HepG2 (cell line): Measurements from ENCODE around the gene DRC7. TPM values are rescaled to one million over a fixed set of nuclear protein-coding genes. Genes with fewer than 3 reads are reported as not detected.

ENCODE experiments used
- ATAC-seq: fragments of 200-7000 bp; cut with Tn5 transposase; 3 replicates; pipeline ENCODE4 v1.9.1; 2020; ENCODE audit warnings: mild to moderate bottlenecking, moderate library complexity
- BruUV-seq: library from RNA; stranded (reverse); fragments of 400-500 nt; replicated peaks from 2 replicates; lab custom pipeline; 2021; lab: Mats Ljungman, UMichigan
- CTCF ChIA-PET: fragments of 300-600 bp; formaldehyde crosslinking; extraction: SDS; loops from one replicate; lab custom pipeline; 2021; ENCODE audit warnings: low total read pairs, inconsistent platforms, low intra/inter-chr PET ratio; lab: Yijun Ruan, JAX
- POLR2A ChIA-PET: fragments of 350-600 bp; sonication (Branson Sonifier 250); formaldehyde crosslinking; loops from one replicate; lab custom pipeline; 2020; ENCODE audit warnings: antibody characterized with exemption, inconsistent platforms; lab: Yijun Ruan, JAX
- DNase-seq: peaks from one replicate; pipeline ENCODE4 v3.0.0-alpha.2; 2015; ENCODE audit warnings: low spot score
- FAIRE-seq: peaks from 3 replicates; lab custom pipeline; 2011; peaks lifted over from hg19 to GRCh38; lab: Jason Lieb, UNC
- H2AFZ ChIP-seq: one replicate; pipeline ENCODE4 v1.6.1; 2011; ENCODE audit warnings: low read length, inconsistent platforms
- H3K27ac ChIP-seq: fragments of 300-600 bp; 3 replicates; pipeline ENCODE4 v1.8.0; 2011; ENCODE audit warnings: mixed run types, mild to moderate bottlenecking, mixed read lengths, low read length, inconsistent platforms; ENCODE audit not compliant: insufficient read depth; ENCODE audit errors: extremely low read length
- H3K27me3 ChIP-seq, 2 experiments: fragments of 200-600 bp in 1 of 2; 2 replicates in 1 of 2; 3 replicates in 1 of 2; pipeline versions ENCODE4 v1.6.0 to v1.8.0; 2011; ENCODE audit warnings: low read length in 2 of 2, mild to moderate bottlenecking in 2 of 2, moderate library complexity in 2 of 2, inconsistent platforms in 1 of 2; ENCODE audit not compliant: insufficient read depth in 2 of 2, control insufficient read depth in 1 of 2
- H3K36me3 ChIP-seq, 2 experiments: fragments of 200-600 bp in 1 of 2; replicated peaks in 1 of 2; 2 replicates in 1 of 2; 3 replicates in 1 of 2; pipeline versions ENCODE4 v1.5.1 to v1.8.0; 2011; ENCODE audit warnings: low read length in 2 of 2, inconsistent platforms in 1 of 2; ENCODE audit not compliant: insufficient read depth in 2 of 2, control insufficient read depth in 1 of 2
- H3K4me1 ChIP-seq: 2 replicates; pipeline ENCODE4 v1.5.1; 2012; ENCODE audit warnings: low read length, inconsistent platforms; ENCODE audit not compliant: insufficient read depth
- H3K4me2 ChIP-seq: 2 replicates; pipeline ENCODE4 v1.6.0; 2011; ENCODE audit warnings: low read depth, low read length, inconsistent platforms
- H3K4me3 ChIP-seq, 3 experiments: fragments of 200-600 bp in 1 of 3; sonication (generic), shearing (Covaris generic) in 1 of 3; replicated peaks in 1 of 3; 2 replicates each; pipeline ENCODE4 v1.5.1; 2011 to 2016; ENCODE audit warnings: low read length in 3 of 3, inconsistent platforms in 2 of 3, low read depth in 2 of 3, mild to moderate bottlenecking in 2 of 3, control low read depth in 1 of 3, mixed read lengths in 1 of 3; ENCODE audit not compliant: insufficient read depth in 1 of 3
- H3K79me2 ChIP-seq: one replicate; pipeline ENCODE4 v1.6.1; 2011; ENCODE audit warnings: low read length, inconsistent platforms; ENCODE audit not compliant: insufficient read depth
- H3K9ac ChIP-seq: 2 replicates; pipeline ENCODE4 v1.6.0; 2011; ENCODE audit warnings: mild to moderate bottlenecking, low read depth, low read length, inconsistent platforms; ENCODE audit not compliant: insufficient read depth
- H3K9me3 ChIP-seq: 2 replicates; pipeline ENCODE4 v1.5.1; 2012; ENCODE audit warnings: mild to moderate bottlenecking, low read length
- H4K20me1 ChIP-seq: 2 replicates; pipeline ENCODE4 v1.6.0; 2011; ENCODE audit warnings: inconsistent platforms, mild to moderate bottlenecking, low read length, moderate library complexity; ENCODE audit not compliant: insufficient read depth
- ERF ChIP-seq: IDR thresholded peaks from 2 replicates; pipeline ENCODE4 v1.6.1; 2018; ENCODE audit warnings: missing biosample characterization, missing genetic modification reagents
- ESRRA ChIP-seq: sonication (generic); formaldehyde crosslinking; IDR thresholded peaks from 2 replicates; pipeline ENCODE4 v1.5.1; 2020; ENCODE audit warnings: mild to moderate bottlenecking, low read depth, missing genetic modification reagents
- MIER2 ChIP-seq: IDR thresholded peaks from 2 replicates; pipeline ENCODE4 v1.6.1; 2016; ENCODE audit warnings: missing biosample characterization, missing genetic modification reagents
- MLXIP ChIP-seq: sonication (generic); formaldehyde crosslinking; IDR thresholded peaks from 2 replicates; pipeline ENCODE4 v1.9.0; 2021; ENCODE audit warnings: missing genetic modification reagents, borderline replicate concordance
- NR2C2 ChIP-seq: sonication (generic); formaldehyde crosslinking; IDR thresholded peaks from 2 replicates; pipeline ENCODE4 v1.4.0; 2020; ENCODE audit warnings: missing genetic modification reagents, mild to moderate bottlenecking, moderate library complexity, borderline replicate concordance
- RNF219 ChIP-seq: sonication (generic); formaldehyde crosslinking; IDR thresholded peaks from 2 replicates; pipeline ENCODE4 v1.5.0; 2020; ENCODE audit warnings: mild to moderate bottlenecking, missing genetic modification reagents
- ZC3H13 ChIP-seq: sonication (generic); formaldehyde crosslinking; IDR thresholded peaks from 2 replicates; pipeline ENCODE4 v1.8.1; 2023; ENCODE audit warnings: mild to moderate bottlenecking, missing genetic modification reagents, moderate library complexity
- ZNF33B ChIP-seq: sonication (generic); formaldehyde crosslinking; IDR thresholded peaks from 2 replicates; pipeline ENCODE4 v1.5.1; 2020; ENCODE audit warnings: mild to moderate bottlenecking, missing genetic modification reagents
- ZNF446 ChIP-seq: sonication (generic); formaldehyde crosslinking; IDR thresholded peaks from 2 replicates; pipeline ENCODE4 v1.5.0; 2020; ENCODE audit warnings: mild to moderate bottlenecking, missing genetic modification reagents
- ZSCAN22 ChIP-seq: sonication (generic); formaldehyde crosslinking; IDR thresholded peaks from 2 replicates; pipeline ENCODE4 v1.4.0; 2020; ENCODE audit warnings: mild to moderate bottlenecking, missing genetic modification reagents
- ZSCAN25 ChIP-seq: sonication (generic); formaldehyde crosslinking; IDR thresholded peaks from 2 replicates; pipeline ENCODE4 v1.8.0; 2022; ENCODE audit warnings: mild to moderate bottlenecking, missing genetic modification reagents
- WGBS: methylation state at CpG from one replicate; pipeline ENCODE4 v1.1.6; 2017; ENCODE audit warnings: low lambda C conversion rate; 5-methylcytosine and 5-hydroxymethylcytosine counted together
- in situ Hi-C: cut with HindIII; loops from 2 replicates; pipeline ENCODE4 v1.10.0; 2017; ENCODE audit warnings: low pct_unique_long_range_greater_than_20kb; ENCODE audit not compliant: extremely low pct_ligation_motif_present
- intact Hi-C: fragments of 100-400 bp; cut with micrococcal nuclease; formaldehyde crosslinking; loops from one replicate; pipeline ENCODE4 v1.10.0; 2022; ENCODE audit not compliant: unreplicated experiment
- polyA plus RNA-seq, 8 experiments: library from polyadenylated mRNA; depleted of rRNA in 3 of 8; stranded (reverse) in 7 of 8; unstranded in 1 of 8; fragments of >200 nt; fragmentation: Illumina TruSeq in 4 of 8; extraction: Trizol in 4 of 8; gene quantifications; 2 replicates each; pipeline versions ENCODE4 v1.2.1 to v1.2.3, GENCODE V29; 2011 to 2016; ENCODE audit warnings: low read depth in 4 of 8, missing spikeins in 1 of 8, mixed read lengths in 1 of 8; ENCODE audit not compliant: insufficient read depth in 1 of 8
- total RNA-seq, 5 experiments: library from RNA; depleted of rRNA; stranded (reverse); fragments of >200 nt; fragmentation: Illumina TruSeq; extraction: Trizol; gene quantifications; 2 replicates each; pipeline ENCODE4 v1.2.3, GENCODE V29; 2016; ENCODE audit warnings: low read depth in 1 of 5

The DRC7 gene
- total and polyA plus RNA-seq, 2 of the 13 experiments (the other 11 are each of a cell fraction or from before 2014, with no cell fraction given) = 2.7 to 3.4 TPM

DNA sequence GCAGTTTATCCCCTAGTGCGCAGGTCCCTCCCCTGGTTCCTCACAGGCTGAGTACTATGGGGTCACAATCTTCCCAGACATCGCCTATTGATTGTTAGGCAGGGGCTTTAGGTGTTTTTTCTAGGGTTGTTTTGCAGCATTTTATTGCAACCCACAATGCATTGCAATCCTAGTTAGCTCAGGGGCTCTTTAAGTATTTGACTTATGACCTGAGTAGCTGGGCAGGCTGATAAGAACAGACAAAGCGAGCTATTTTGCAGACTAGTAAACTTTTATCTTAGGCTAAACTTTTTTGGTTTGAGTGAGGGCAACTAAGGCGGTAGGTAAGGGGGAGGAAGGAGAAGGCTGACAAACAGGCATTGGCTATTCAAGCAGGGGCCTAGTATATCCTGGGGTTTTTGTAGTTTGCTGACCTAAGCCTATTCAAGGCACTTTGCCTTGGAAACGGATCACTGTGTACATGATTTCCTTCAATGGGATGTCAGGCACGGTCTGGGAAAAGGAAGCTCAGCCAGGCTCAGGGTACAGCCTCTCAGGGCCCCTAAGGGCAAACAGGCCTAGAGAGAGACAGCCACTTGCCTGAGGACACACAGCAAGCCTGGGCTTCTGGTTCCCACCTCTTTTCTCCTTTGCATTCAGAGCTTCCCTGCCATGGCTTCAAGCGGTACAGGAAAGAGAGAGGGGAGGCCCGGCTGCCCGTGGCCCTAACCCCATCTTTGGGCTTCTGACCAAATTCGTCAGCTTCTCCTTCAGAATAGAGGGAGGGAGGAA is 6.4 kb downstream of the DRC7 start:
- POLR2A ChIA-PET = interaction anchor here (0.7 to 2.4 kb wide), 7 partner anchors 9 to 191 kb away, joined by 3 to 10 read pairs (median 5); partner anchors contain the start of genes ADGRG3 and KATNB1
- CTCF ChIA-PET = no interaction called here
- Histone ChIP-seq H3K27ac (peak overlapping the region; percentile 72), H3K9me3 (no peaks in the 10 kb centered on the region), H3K27me3 (no peaks in the 10 kb centered on the region), H2AFZ (peak overlapping the region; percentile 29), H4K20me1 (no peaks in the 10 kb centered on the region), H3K9ac (peak overlapping the region; percentile 43), H3K79me2 (no peaks in the 10 kb centered on the region), H3K4me3 (peak overlapping the region in 2 of 3 experiments; percentile 11 to 49; a peak in 3 of 6 replicates), H3K4me1 (peaks cover 87% of the 10 kb centered on the region), H3K36me3 (no peaks in the 10 kb centered on the region), H3K4me2 (peak overlapping the region; percentile 70)
- in situ Hi-C loops = no loop called here
- peak; percentile 58 for ATAC-seq
- intact Hi-C loops = no loop called here
- BruUV-seq = TSS peak; percentile 60
- DNase-seq = peak; percentile 81
- peak; percentile 91 for FAIRE-seq
- WGBS = 19% methylated on average over 10 of the region's 10 CpGs
- TF ChIP-seq ESRRA (CRISPR knock-in tag) (0 out of 2 replicates have a peak, but pooled peaks have one; percentile 41), ZSCAN25 (CRISPR knock-in tag) (0 out of 2 replicates have a peak, but pooled peaks have one; percentile 29), NR2C2 (CRISPR knock-in tag) (peak; percentile 64; the same call in 1 of the 2 replicates), MLXIP (CRISPR knock-in tag) (no peak), ERF (CRISPR knock-in tag) (0 out of 2 replicates have a peak, but pooled peaks have one; percentile 15), MIER2 (0 out of 2 replicates have a peak, but pooled peaks have one; percentile 10), RNF219 (CRISPR knock-in tag) (no peak), ZC3H13 (CRISPR knock-in tag) (peak; percentile 64; the same call in 1 of the 2 replicates), ZNF33B (CRISPR knock-in tag) (no peak), ZSCAN22 (CRISPR knock-in tag) (no peak), ZNF446 (CRISPR knock-in tag) (no peak)
